SW480 (cell line): ENCODE measurements around the gene SIGLEC12.

Source experiments
- DNase-seq: peaks from one replicate; pipeline ENCODE4 v3.0.0-alpha.2; 2016; ENCODE audit warnings: low spot score

The SIGLEC12 gene

GRCh38 chr19:51501594-51502263 is at the start of gene SIGLEC12:
SIGLEC12 (minus strand) TSS chr19:51501800; CDS start chr19:51501733, 67 bp downstream.
- no peak for DNase-seq

GRCh38 chr19:51550848-51551672 is 49.5 kb upstream of the SIGLEC12 start:
- no peak for DNase-seq

GRCh38 chr19:51549533-51550324 is 48.1 kb upstream of the SIGLEC12 start:
- no peak for DNase-seq

- DNase-seq: no peak
Measured at GRCh38 chr19:51548891-51549305, 47.3 kb upstream of the SIGLEC12 start.

- DNase-seq: no peak
Measured at GRCh38 chr19:51548213-51548651, 46.6 kb upstream of the SIGLEC12 start.

- DNase-seq: no peak
Measured at GRCh38 chr19:51547397-51548212, 46.0 kb upstream of the SIGLEC12 start.

- DNase-seq: peak; percentile 76
Measured at GRCh38 chr19:51546650-51547396, 45.2 kb upstream of the SIGLEC12 start.

GRCh38 chr19:51546107-51546649 is 44.6 kb upstream of the SIGLEC12 start:
- peak; percentile 52 for DNase-seq

GRCh38 chr19:51544038-51544437 is 42.4 kb upstream of the SIGLEC12 start:
- DNase-seq: no peak

GRCh38 chr19:51542699-51543098 is 41.1 kb upstream of the SIGLEC12 start:
- DNase-seq: no peak

GRCh38 chr19:51541458-51542357 is 40.1 kb upstream of the SIGLEC12 start:
- no peak for DNase-seq

- DNase-seq: no peak
Measured at GRCh38 chr19:51539821-51540366, 38.3 kb upstream of the SIGLEC12 start.

- no peak for DNase-seq
Measured at GRCh38 chr19:51535535-51535934, 33.9 kb upstream of the SIGLEC12 start.

GRCh38 chr19:51531349-51532315 is 30.0 kb upstream of the SIGLEC12 start, which contains the start of gene SIGLEC6:
SIGLEC6 (minus strand) TSS chr19:51531670; CDS start chr19:51531648, 22 bp downstream.
- peak; percentile 17 for DNase-seq

GRCh38 chr19:51530616-51531015 is 29.0 kb upstream of the SIGLEC12 start:
- no peak for DNase-seq

- no peak for DNase-seq
Measured at GRCh38 chr19:51529301-51529700, 27.7 kb upstream of the SIGLEC12 start.

GRCh38 chr19:51525651-51526050 is 24.1 kb upstream of the SIGLEC12 start:
- no peak for DNase-seq
